Stomach smooth muscle (tissue), 2 donors: ENCODE data around the gene RNF150.
A peak's percentile ranks its signal among the peaks of the same experiment; 100 is the strongest.

Experiments
- H3K27ac ChIP-seq: one replicate; pipeline ENCODE4 v1.7.0; 2013; ENCODE audit warnings: mild to moderate bottlenecking, low read length, inconsistent platforms
- H3K27me3 ChIP-seq, 2 donors: one replicate each; pipeline ENCODE4 v1.7.0; 2013; ENCODE audit warnings: low read length in 2 of 2; ENCODE audit not compliant: insufficient read depth in 2 of 2, control insufficient read depth in 1 of 2
- H3K36me3 ChIP-seq, 2 donors: one replicate each; pipeline ENCODE4 v1.7.0; 2013; ENCODE audit warnings: low read length in 2 of 2; ENCODE audit not compliant: control insufficient read depth in 2 of 2, insufficient read depth in 2 of 2
- H3K4me1 ChIP-seq: one replicate; pipeline ENCODE4 v1.7.0; 2013; ENCODE audit warnings: low read length; ENCODE audit not compliant: control insufficient read depth, insufficient read depth
- H3K4me3 ChIP-seq, 2 donors: one replicate each; pipeline ENCODE4 v1.7.0; 2013; ENCODE audit warnings: low read length in 2 of 2
- H3K9ac ChIP-seq, 2 donors: one replicate each; pipeline ENCODE4 v1.7.0; 2013; ENCODE audit warnings: low read length in 2 of 2, mild to moderate bottlenecking in 1 of 2
- H3K9me3 ChIP-seq, 2 donors: one replicate each; pipeline ENCODE4 v1.7.0; 2013; ENCODE audit warnings: low read length in 2 of 2; ENCODE audit not compliant: control insufficient read depth in 2 of 2
- donor health status: healthy.
- donor health status: Pancreatic carcinoma.

The RNF150 gene

DNA sequence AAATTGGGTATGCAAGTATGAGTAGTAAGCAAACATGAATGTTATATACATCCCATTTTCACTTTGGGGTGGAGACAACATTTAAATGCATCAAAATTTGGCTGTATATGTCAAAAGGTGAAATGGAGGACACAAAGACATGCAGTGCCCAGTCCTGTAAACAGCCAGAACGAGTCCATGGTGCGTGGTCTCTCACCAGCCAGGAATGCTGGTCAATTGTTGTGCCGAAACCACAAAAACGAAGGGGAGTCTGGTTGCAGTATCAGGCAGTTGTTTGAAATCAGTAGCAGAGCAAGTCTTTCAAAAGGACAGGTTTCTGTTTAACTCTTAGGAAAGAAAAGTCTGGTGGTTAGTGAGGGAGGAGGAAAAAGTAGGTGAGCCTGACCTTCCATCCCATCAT is 22.3 kb upstream of the RNF150 start:
- H3K27me3 ChIP-seq = no peaks in the 10 kb centered on the region
- no peak overlapping the region for H3K4me3 ChIP-seq
- H3K9me3 ChIP-seq = no peaks in the 10 kb centered on the region
- no peak overlapping the region for H3K9ac ChIP-seq
- no peak overlapping the region for H3K27ac ChIP-seq
- H3K4me1 ChIP-seq = no peaks in the 10 kb centered on the region
- H3K36me3 ChIP-seq = no peaks in the 10 kb centered on the region

DNA sequence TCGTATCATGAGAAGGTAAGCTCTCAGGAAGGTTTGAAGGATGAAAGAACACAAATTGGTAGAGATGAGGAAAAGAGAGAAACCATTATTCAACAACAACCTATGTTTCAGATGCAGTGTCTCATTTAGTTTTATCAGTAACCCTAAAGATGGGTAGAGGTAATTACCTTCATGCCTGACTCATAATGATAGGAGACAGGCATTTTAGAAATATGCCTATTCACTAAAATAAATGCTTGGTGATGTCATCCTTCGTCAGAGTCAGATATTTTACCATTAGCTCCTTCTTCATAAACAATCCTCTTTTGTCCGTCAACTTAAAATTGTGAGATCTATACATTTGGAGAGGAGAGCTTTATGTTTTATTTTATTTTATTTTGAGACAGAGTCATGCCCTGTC is 21.5 kb upstream of the RNF150 start:
- no peak overlapping the region for H3K27ac ChIP-seq
- no peaks in the 10 kb centered on the region for H3K36me3 ChIP-seq
- H3K27me3 ChIP-seq = no peaks in the 10 kb centered on the region
- no peak overlapping the region for H3K9ac ChIP-seq
- no peaks in the 10 kb centered on the region for H3K9me3 ChIP-seq
- no peaks in the 10 kb centered on the region for H3K4me1 ChIP-seq
- H3K4me3 ChIP-seq = no peak overlapping the region

DNA sequence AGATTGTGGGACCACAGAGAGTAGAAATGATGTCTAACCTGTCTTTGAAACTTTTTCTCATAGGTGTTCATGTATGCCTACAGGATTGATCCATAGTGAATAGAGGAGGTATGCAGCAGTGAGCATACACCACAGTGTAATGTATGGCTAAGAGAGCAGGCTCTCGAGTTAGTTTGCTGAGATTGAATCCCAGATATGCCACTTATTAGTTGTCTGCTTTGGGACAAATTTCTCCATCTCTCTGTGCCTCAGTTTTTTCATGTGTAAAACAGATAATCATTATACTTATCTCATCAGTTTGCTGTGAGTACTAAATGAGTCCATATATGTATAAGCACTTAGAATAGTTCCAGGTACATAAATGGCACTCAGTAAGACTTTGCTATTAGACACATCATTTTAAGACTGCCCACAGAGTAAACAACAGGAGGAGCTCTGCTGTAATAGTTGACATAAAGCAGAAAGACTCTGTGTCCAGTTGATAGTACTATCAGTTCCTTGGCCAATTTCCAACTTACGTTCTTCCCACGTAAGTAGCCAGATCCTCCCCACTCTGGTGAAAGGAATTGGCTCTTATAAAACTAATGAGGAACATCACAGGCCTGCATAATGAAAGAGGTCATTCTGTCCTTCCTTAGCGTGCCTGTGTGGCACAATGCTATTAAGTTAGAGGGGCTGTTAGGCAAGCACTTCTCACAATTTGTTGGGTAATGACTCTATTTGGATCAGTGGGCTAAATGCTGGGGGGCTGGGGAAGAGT is 20.7 kb upstream of the RNF150 start:
- Histone ChIP-seq H3K9me3 (no peaks in the 10 kb centered on the region), H3K27me3 (no peaks in the 10 kb centered on the region), H3K36me3 (no peaks in the 10 kb centered on the region), H3K9ac (no peak overlapping the region), H3K4me3 (no peak overlapping the region), H3K4me1 (no peaks in the 10 kb centered on the region), H3K27ac (no peak overlapping the region)

DNA sequence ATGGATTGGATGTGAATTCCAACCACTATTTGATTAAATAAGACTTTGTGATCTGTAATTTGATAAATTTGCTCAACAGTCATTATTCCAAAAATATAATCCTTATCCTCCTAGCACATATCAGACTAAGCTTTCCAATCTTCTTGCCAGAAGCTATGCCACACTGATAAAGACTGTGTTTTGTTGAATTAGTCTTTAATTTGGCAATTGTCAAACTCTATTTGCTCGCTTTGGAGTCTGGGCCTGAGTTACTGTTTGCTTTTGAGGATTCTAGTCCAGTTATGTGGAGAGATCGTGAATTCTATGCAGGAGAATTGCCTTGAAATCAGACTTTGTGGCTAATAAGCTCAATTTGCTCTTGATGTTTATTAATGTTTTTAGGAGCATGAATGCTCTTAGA is 10.9 kb upstream of the RNF150 start:
- H3K36me3 ChIP-seq = no peaks in the 10 kb centered on the region
- H3K4me3 ChIP-seq = no peak overlapping the region
- H3K9me3 ChIP-seq = no peaks in the 10 kb centered on the region
- no peaks in the 10 kb centered on the region for H3K27me3 ChIP-seq
- H3K27ac ChIP-seq = no peak overlapping the region
- no peaks in the 10 kb centered on the region for H3K4me1 ChIP-seq
- H3K9ac ChIP-seq = no peak overlapping the region

DNA sequence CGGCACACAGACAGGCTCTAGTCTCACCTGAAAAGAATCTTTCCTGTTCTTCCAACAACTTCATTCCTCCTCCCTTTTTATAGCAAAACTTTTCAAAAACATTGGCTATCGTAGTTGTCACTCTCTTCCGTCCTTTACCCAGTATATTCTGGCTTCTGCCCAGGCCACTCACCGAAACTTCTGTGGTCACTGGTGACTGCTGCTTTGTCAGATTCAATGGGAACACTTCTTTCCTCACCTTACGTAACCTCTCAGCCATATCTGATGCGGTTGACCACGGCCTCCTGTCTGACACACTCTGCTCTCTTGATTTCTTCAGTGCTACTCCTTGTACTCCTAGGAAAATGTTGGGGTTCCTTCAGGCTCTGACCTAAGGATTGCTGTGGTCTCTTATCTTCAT is 9.2 kb upstream of the RNF150 start:
- Histone ChIP-seq H3K27me3 (no peaks in the 10 kb centered on the region), H3K4me3 (no peak overlapping the region), H3K9me3 (no peaks in the 10 kb centered on the region), H3K27ac (no peak overlapping the region), H3K4me1 (no peaks in the 10 kb centered on the region), H3K9ac (no peak overlapping the region), H3K36me3 (no peaks in the 10 kb centered on the region)

DNA sequence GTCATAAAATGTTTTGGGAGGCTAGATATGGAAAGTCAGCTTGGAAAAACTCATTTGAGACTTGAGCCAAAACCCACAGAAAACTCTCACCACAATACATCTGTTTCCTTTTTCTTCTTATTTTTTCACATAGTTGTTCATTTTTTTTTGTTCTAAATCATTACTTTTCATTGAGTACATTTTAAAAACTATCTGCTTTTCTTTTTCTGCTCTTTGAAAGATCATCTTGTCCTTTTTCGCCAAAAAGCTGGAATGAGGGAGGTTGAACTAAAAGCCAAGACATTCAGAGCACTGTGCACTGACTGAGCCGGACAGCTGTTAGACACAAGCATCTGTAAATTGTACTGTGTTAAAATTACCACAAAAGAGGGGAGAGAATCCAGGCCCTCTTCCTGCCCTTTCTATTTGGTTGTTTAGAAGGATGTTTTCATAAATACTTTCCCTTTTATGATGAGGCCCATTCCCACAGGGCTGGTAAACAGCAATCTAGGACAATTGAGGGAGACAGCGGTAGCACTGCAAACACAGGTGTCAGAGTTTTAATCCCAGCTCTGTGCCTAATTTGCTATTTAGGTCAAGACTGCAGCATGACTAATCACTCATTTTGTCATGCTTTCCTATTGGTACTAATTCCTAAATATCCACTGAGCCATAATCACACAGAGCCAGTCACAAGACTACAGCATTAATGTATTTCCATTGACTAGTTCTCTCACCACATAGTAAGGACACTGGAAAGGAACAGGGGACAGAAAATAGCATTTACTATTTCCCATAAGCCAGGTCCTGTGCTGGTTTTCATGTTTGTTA is 7.3 kb upstream of the RNF150 start:
- no peak overlapping the region for H3K27ac ChIP-seq
- no peaks in the 10 kb centered on the region for H3K36me3 ChIP-seq
- H3K9me3 ChIP-seq = no peaks in the 10 kb centered on the region
- no peak overlapping the region for H3K9ac ChIP-seq
- no peak overlapping the region for H3K4me3 ChIP-seq
- H3K4me1 ChIP-seq = no peaks in the 10 kb centered on the region
- no peaks in the 10 kb centered on the region for H3K27me3 ChIP-seq

DNA sequence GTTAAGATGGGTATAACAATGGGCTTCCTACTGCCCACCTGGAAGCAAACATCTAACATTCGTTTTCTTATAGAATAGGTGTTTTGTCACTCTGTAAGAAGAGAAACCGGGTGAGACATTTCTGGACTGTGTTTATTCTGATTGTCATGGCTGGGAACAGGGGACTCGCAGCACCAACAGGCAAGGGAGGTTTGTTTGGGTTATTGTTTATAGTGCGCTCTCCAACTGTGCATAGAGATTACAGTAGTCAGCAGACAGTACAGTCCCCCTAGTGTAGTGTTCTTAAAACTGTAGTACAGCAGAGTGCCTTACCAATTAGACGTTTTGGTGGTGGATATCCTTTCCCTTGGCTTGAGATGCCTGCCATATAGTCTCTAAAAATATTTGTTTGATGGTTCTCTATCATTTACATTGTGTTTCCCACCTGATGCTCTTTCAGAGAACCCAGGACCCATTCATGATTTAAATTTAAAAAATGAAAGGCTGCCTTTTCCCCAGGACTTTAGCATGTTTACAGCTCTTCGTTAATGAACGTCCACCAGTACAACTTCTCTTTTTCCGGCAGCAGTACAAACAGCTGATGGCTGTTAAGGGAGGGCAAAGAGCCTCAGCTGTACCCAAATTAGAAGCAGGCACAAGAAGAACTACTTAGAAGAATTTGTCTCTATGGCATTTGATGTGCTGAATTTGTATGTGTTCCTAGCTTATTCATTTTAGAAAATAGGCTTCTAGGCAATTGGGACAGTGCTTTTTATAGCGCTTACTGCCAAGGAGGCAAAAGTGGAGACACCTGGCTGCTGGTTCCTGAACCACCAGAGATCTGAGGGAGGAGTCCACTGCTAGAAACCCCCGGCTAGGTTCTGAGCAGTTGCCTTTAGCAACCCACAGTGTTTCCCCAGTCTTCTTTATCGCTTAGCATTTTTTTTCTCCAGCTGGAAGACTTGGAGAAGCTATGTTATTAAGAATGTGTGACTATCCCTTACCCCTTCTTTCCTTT is 1.0 kb upstream of the RNF150 start:
- Histone ChIP-seq H3K9me3 (no peaks in the 10 kb centered on the region), H3K4me1 (peaks cover 13% of the 10 kb centered on the region), H3K36me3 (no peaks in the 10 kb centered on the region), H3K9ac (no peak overlapping the region), H3K27ac (peak overlapping the region; percentile 83), H3K27me3 (no peaks in the 10 kb centered on the region), H3K4me3 (peak overlapping the region in 1 of 2 donors; percentile 94)

DNA sequence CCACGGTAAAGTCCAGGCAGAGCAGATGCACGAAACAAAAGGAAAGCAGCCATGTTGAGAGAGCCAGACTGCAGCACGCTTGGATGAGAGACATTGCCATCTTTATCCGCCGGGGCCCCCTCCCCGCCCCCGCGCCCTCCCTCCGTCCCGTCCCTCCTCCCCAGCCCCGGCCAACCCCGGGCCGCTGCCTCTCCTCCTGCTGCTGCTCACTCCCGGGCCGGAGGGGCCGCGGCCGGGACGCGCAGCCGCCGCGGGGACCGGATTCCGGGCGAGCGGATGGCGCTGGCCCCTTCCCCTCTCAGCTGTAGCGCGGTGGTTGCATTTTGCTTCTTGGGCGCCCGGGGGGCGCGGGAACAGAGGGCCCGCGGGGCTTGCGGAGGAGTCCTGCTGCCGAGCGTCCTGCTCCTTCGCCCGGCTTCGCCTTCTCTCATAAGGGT is 542 bp downstream of the RNF150 start:
- H3K9me3 ChIP-seq = no peaks in the 10 kb centered on the region
- no peaks in the 10 kb centered on the region for H3K36me3 ChIP-seq
- peak overlapping the region; percentile 60 to 77 for H3K9ac ChIP-seq
- no peaks in the 10 kb centered on the region for H3K27me3 ChIP-seq
- peak overlapping the region; percentile 80 to 94 for H3K4me3 ChIP-seq
- peak overlapping the region; percentile 83 for H3K27ac ChIP-seq
- peaks cover 13% of the 10 kb centered on the region for H3K4me1 ChIP-seq

DNA sequence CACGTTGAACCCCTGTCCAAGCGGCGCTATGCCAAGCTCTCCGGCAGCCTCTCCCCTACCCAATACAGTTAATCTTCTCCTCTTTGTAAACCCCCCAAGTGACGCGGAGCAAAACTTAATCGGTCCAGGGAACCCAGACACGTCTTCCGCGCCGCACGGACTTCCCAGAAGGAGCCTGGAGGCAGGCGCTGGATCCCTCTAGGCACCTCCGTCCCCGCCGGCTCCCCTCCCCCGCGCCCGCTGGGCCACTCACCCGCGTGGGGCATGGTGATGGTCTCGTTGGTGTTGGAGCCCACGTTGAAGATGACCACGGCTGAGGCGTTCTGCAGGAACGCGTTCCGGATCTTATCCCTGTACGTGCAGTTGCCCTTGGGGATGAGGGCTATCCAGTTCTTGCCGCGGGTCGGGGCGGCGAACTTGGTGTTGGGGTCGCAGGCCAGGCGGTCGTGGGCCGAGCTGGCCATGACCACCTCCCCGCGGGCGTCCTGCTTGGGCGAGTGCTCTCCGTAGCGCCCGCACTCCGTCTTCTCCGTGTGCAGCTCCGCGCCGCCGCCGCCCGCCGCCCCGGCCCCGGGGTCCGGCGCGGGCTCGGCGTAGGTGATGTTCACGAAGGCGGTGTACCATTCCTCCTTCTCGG is 1.1 kb downstream of the RNF150 start:
- Histone ChIP-seq H3K4me3 (peak overlapping the region; percentile 80 to 94), H3K36me3 (no peaks in the 10 kb centered on the region), H3K4me1 (peaks cover 13% of the 10 kb centered on the region), H3K27ac (peak overlapping the region; percentile 83), H3K9me3 (no peaks in the 10 kb centered on the region), H3K9ac (peak overlapping the region; percentile 60 to 75), H3K27me3 (no peaks in the 10 kb centered on the region)

DNA sequence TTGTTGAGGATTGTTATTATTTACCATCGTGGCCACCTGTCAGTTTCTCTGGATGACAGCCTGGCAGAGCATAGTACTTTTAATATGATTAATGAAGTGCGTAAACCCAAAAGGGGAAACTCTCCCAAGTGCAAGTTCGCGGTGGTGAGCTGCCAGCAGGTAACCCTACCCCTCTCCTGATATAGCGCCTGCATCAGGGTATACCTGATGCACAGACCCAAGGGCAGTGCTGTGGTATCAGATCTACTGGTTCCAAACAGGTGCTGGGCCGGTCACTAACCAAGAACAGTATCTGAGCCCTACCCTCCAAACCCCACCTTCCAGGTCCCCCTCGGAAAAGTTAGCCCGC is 1.6 kb downstream of the RNF150 start:
- Histone ChIP-seq H3K36me3 (no peaks in the 10 kb centered on the region), H3K4me1 (peaks cover 17% of the 10 kb centered on the region), H3K27ac (peak overlapping the region; percentile 83), H3K4me3 (peak overlapping the region; percentile 80 to 94), H3K9me3 (no peaks in the 10 kb centered on the region), H3K27me3 (no peaks in the 10 kb centered on the region), H3K9ac (peak overlapping the region; percentile 60 to 75)
